Caco-2 (cell line): ENCODE data around the gene IGFBP7. TPM values are rescaled to one million over a fixed set of nuclear protein-coding genes. Genes with fewer than 3 reads are reported as not detected.

Source experiments
- BruUV-seq: library from RNA; stranded (reverse); fragments of 400-500 nt; replicated peaks from 2 replicates; lab custom pipeline; 2021; lab: Mats Ljungman, UMichigan
- CTCF ChIA-PET: fragments of 300-600 bp; sonication (Branson Sonifier 250); formaldehyde crosslinking; loops from one replicate; lab custom pipeline; 2022; ENCODE audit warnings: antibody characterized with exemption; lab: Charles Lee
- POLR2A ChIA-PET: fragments of 300-600 bp; sonication (Branson Sonifier 250); formaldehyde crosslinking; loops from one replicate; lab custom pipeline; 2022; ENCODE audit warnings: antibody characterized with exemption; lab: Charles Lee
- DNase-seq, 2 experiments: peaks; one replicate each; pipeline versions ENCODE4 v3.0.0 to v3.0.0-alpha.2; 2020 to 2022
- H3K27me3 ChIP-seq: replicated peaks from 2 replicates; pipeline ENCODE4 v1.6.0; 2011; ENCODE audit warnings: low read length; ENCODE audit not compliant: control insufficient read depth, insufficient read depth
- H3K36me3 ChIP-seq: 2 replicates; pipeline ENCODE4 v1.5.1; 2011; ENCODE audit warnings: low read length; ENCODE audit not compliant: control insufficient read depth, insufficient read depth
- H3K4me1 ChIP-seq: fragments of 250-450 bp; sonication (Bioruptor Pico); 2 replicates; pipeline ENCODE4 v1.5.1; 2020; ENCODE audit warnings: mild to moderate bottlenecking
- H3K4me3 ChIP-seq: 2 replicates; pipeline ENCODE4 v1.5.1; 2011; ENCODE audit warnings: low read depth, mild to moderate bottlenecking, control low read depth, low read length
- H3K9me3 ChIP-seq: fragments of 250-450 bp; sonication (Bioruptor Pico); 2 replicates; pipeline ENCODE4 v1.5.1; 2020; ENCODE audit warnings: mild to moderate bottlenecking, moderate library complexity
- H3K27ac Mint-ChIP-seq: one replicate; pipeline ENCODE4 v1.8.0; 2022; ENCODE audit warnings: mixed read lengths; ENCODE audit not compliant: unreplicated experiment
- H3K27me3 Mint-ChIP-seq: one replicate; pipeline ENCODE4 v1.8.0; 2022; ENCODE audit warnings: mixed read lengths; ENCODE audit not compliant: insufficient read depth, unreplicated experiment
- H3K36me3 Mint-ChIP-seq: one replicate; pipeline ENCODE4 v1.8.0; 2022; ENCODE audit warnings: mild to moderate bottlenecking, mixed read lengths; ENCODE audit not compliant: insufficient read depth, unreplicated experiment
- H3K4me1 Mint-ChIP-seq: one replicate; pipeline ENCODE4 v1.8.0; 2022; ENCODE audit warnings: low read depth, mixed read lengths; ENCODE audit not compliant: unreplicated experiment
- H3K4me3 Mint-ChIP-seq: one replicate; pipeline ENCODE4 v1.8.0; 2022; ENCODE audit warnings: mild to moderate bottlenecking, moderate library complexity, mixed read lengths; ENCODE audit not compliant: unreplicated experiment
- H3K9me3 Mint-ChIP-seq: one replicate; pipeline ENCODE4 v1.8.0; 2022; ENCODE audit warnings: mixed read lengths; ENCODE audit not compliant: unreplicated experiment
- CTCF ChIP-seq, 2 experiments: fragments of 200-600 bp in 1 of 2; IDR thresholded peaks; 1 replicate in 1 of 2; 2 replicates in 1 of 2; pipeline versions ENCODE4 v1.5.1 to v1.8.0; 2011 to 2022; ENCODE audit warnings: antibody characterized with exemption in 1 of 2, control low read depth in 1 of 2, inconsistent platforms in 1 of 2, low read depth in 1 of 2, low read length in 1 of 2, mild to moderate bottlenecking in 1 of 2, moderate library complexity in 1 of 2; ENCODE audit not compliant: insufficient read depth in 1 of 2, severe bottlenecking in 1 of 2, unreplicated experiment in 1 of 2
- intact Hi-C: fragments of 100-400 bp; cut with micrococcal nuclease; formaldehyde crosslinking; loops from one replicate; pipeline ENCODE4 v1.10.0; 2022; ENCODE audit not compliant: unreplicated experiment
- total RNA-seq: library from RNA; stranded (reverse); gene quantifications from 2 replicates; pipeline ENCODE4 v1.2.3, GENCODE V29; 2022

Gene IGFBP7
- total RNA-seq, 1 experiment from 2014 or later, result 40.4 TPM

- CTCF ChIA-PET, result no interaction called here
- BruUV-seq, result no TSS peak
- DNase-seq, result no peak
- H3K27me3 ChIP-seq, result no peaks in the 10 kb centered on the region
- no peaks in the 10 kb centered on the region for H3K4me1 ChIP-seq
- no peak for TF ChIP-seq CTCF (IDR thresholded peaks at IDR 0.05; ENCODE audit: insufficient read depth in 1 of 2, low read depth in 1 of 2, low read length in 1 of 2, severe bottlenecking in 1 of 2, unreplicated experiment in 1 of 2)
- H3K36me3 ChIP-seq, result no peaks in the 10 kb centered on the region
- Mint-ChIP-seq H3K27me3 (no peaks in the 10 kb centered on the region), H3K27ac (peak overlapping the region; percentile 11), H3K4me3 (peak overlapping the region; percentile 6), H3K4me1 (peaks cover 16% of the 10 kb centered on the region), H3K9me3 (no peaks in the 10 kb centered on the region), H3K36me3 (peaks cover 38% of the 10 kb centered on the region)
- POLR2A ChIA-PET, result no interaction called here
- H3K9me3 ChIP-seq, result no peaks in the 10 kb centered on the region
- intact Hi-C loops, result no loop called here
- H3K4me3 ChIP-seq, result no peak overlapping the region
These were observed 128.4 kb downstream of the IGFBP7 start for GRCh38 chr4:56981795-56982201.

Other genes with a start within 250 kb of the IGFBP7 start
- gene REST, start 202.5 kb downstream of the IGFBP7 start, total RNA-seq, result 49.3 and 56.6 TPM in 2 replicates
- gene NOA1, start 132.8 kb downstream of the IGFBP7 start, total RNA-seq, result 24.8 and 26.3 TPM in 2 replicates
- gene POLR2B, start 131.5 kb downstream of the IGFBP7 start, total RNA-seq, result 112 and 115 TPM in 2 replicates